Astrocyte of the spinal cord (primary cell): ENCODE data around the gene TM4SF18.
"Not testable (repeated sequence)": the region's sequence is repeated elsewhere in the genome, so short reads cannot be mapped to it uniquely, and the experiment has no call there.

ENCODE experiments used
- DNase-seq: peaks from one replicate; pipeline ENCODE4 v3.0.0; 2011; ENCODE audit warnings: low read depth, low spot score
- H3K4me3 ChIP-seq: 2 replicates; pipeline ENCODE4 v1.5.1; 2011; ENCODE audit warnings: low read depth, mild to moderate bottlenecking, low read length, moderate library complexity
- in situ Hi-C: cut with HindIII; loops from 2 replicates; pipeline ENCODE4 v1.10.0; 2017; ENCODE audit warnings: low sequenced_read_pairs
- TF ChIP-seq, protein P1 (sequence below): IDR thresholded peaks from 2 replicates; pipeline ENCODE4 v1.5.1; 2012; ENCODE audit warnings: low read depth, mild to moderate bottlenecking, low read length, inconsistent platforms

Gene TM4SF18

DNA sequence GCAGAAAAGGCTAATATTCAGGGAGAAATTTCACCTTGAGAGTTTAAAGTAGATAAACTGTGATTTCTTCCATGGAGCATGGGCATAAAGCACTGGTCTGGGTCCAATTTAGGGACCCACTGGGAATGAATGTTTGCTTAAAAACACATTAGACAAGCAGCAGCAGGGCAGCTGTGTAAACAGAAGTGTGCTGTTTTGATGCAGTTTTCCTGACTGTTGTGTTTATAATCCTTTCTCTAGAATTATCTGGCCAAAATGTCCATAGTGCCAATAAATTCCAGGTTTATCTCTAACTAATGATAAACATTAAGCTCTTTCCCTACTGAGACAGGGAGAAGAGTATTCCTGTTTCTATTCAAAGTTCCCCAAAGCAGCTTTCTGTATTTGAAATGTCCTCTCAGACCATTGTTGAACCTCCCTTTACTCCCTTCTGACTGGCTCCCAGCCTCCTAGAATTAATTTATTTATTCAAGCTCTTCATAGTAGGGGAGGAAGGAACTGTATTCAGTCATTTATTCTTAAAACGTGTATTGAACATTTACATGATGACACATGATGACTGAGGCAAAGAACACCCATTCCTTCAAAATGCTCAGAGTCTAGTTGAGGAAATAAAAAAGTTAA lies 7.0 kb upstream of the TM4SF18 start:
- TF ChIP-seq, protein P1, sequence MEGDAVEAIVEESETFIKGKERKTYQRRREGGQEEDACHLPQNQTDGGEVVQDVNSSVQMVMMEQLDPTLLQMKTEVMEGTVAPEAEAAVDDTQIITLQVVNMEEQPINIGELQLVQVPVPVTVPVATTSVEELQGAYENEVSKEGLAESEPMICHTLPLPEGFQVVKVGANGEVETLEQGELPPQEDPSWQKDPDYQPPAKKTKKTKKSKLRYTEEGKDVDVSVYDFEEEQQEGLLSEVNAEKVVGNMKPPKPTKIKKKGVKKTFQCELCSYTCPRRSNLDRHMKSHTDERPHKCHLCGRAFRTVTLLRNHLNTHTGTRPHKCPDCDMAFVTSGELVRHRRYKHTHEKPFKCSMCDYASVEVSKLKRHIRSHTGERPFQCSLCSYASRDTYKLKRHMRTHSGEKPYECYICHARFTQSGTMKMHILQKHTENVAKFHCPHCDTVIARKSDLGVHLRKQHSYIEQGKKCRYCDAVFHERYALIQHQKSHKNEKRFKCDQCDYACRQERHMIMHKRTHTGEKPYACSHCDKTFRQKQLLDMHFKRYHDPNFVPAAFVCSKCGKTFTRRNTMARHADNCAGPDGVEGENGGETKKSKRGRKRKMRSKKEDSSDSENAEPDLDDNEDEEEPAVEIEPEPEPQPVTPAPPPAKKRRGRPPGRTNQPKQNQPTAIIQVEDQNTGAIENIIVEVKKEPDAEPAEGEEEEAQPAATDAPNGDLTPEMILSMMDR = no peak
- no peak overlapping the region for H3K4me3 ChIP-seq
- peak; percentile 65 for DNase-seq
- in situ Hi-C loops = no loop called here

GRCh38 chr3:149339931-149340309 lies 6.5 kb upstream of the TM4SF18 start:
- in situ Hi-C loops = no loop called here
- TF ChIP-seq, protein P1 = no peak
- no peak overlapping the region for H3K4me3 ChIP-seq
- peak; percentile 97 for DNase-seq

GRCh38 chr3:149337486-149337885 lies 4.0 kb upstream of the TM4SF18 start:
- in situ Hi-C loops, DNase-seq, H3K4me3 ChIP-seq: not testable (repeated sequence)

GRCh38 chr3:149336925-149337324 lies 3.5 kb upstream of the TM4SF18 start:
- in situ Hi-C loops = no loop called here
- DNase-seq = no peak
- TF ChIP-seq, protein P1 = no peak
- H3K4me3 ChIP-seq = no peak overlapping the region

GRCh38 chr3:149332771-149333170 lies 665 bp downstream of the TM4SF18 start:
- DNase-seq = peak; percentile 38
- H3K4me3 ChIP-seq = no peak overlapping the region
- in situ Hi-C loops = no loop called here
- TF ChIP-seq, protein P1 = no peak

- in situ Hi-C loops = no loop called here
- TF ChIP-seq, protein P1 = no peak
- DNase-seq = no peak
- no peak overlapping the region for H3K4me3 ChIP-seq
These were observed 1.1 kb downstream of the TM4SF18 start for GRCh38 chr3:149332227-149332765.

- in situ Hi-C loops = no loop called here
- H3K4me3 ChIP-seq = no peak overlapping the region
- TF ChIP-seq, protein P1 = no peak
- no peak for DNase-seq
These were observed 2.0 kb downstream of the TM4SF18 start for GRCh38 chr3:149331396-149331795.
